Measurements from ENCODE around the gene DCX.
"Not testable (repeated sequence)": the region's sequence is repeated elsewhere in the genome, so short reads cannot be mapped to it uniquely, and the experiment has no call there.

- TF ChIP-seq POLR2A, CTCF (IDR thresholded peaks at IDR 0.05): not testable (repeated sequence)
Observed at GRCh38 chrX:111346150-111346549, 65.8 kb downstream of the DCX start.
